Peyer's patch (tissue), 4 donors: ENCODE measurements around the gene CTNNA1.

Experiments
- POLR2A ChIP-seq, 2 donors: fragments of 450-650 bp; IDR thresholded peaks; one replicate each; pipeline ENCODE4 v1.5.1; 2017; ENCODE audit warnings: antibody characterized with exemption in 2 of 2, mild to moderate bottlenecking in 2 of 2, moderate library complexity in 2 of 2
- TF ChIP-seq, protein P1 (sequence below), 6 experiments: fragments of 450-650 bp in 4 of 6; fragments of 200-600 bp in 2 of 6; sonication (generic) in 1 of 6; IDR thresholded peaks; one replicate each; pipeline ENCODE4 v1.5.1; 2017 to 2019; ENCODE audit warnings: antibody characterized with exemption in 6 of 6, mild to moderate bottlenecking in 3 of 6, moderate library complexity in 1 of 6

- TF ChIP-seq, protein P1, sequence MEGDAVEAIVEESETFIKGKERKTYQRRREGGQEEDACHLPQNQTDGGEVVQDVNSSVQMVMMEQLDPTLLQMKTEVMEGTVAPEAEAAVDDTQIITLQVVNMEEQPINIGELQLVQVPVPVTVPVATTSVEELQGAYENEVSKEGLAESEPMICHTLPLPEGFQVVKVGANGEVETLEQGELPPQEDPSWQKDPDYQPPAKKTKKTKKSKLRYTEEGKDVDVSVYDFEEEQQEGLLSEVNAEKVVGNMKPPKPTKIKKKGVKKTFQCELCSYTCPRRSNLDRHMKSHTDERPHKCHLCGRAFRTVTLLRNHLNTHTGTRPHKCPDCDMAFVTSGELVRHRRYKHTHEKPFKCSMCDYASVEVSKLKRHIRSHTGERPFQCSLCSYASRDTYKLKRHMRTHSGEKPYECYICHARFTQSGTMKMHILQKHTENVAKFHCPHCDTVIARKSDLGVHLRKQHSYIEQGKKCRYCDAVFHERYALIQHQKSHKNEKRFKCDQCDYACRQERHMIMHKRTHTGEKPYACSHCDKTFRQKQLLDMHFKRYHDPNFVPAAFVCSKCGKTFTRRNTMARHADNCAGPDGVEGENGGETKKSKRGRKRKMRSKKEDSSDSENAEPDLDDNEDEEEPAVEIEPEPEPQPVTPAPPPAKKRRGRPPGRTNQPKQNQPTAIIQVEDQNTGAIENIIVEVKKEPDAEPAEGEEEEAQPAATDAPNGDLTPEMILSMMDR (IDR thresholded peaks at IDR 0.05): no peak
- TF ChIP-seq POLR2A (IDR thresholded peaks at IDR 0.05): no peak
Observed at GRCh38 chr5:138922494-138922893, 169.3 kb downstream of the CTNNA1 start.
